GM23248 (cell line): ENCODE data around the gene ADGRL3. TPM values are rescaled to one million over a fixed set of nuclear protein-coding genes. Genes with fewer than 3 reads are reported as not detected.

Source experiments
- DNase-seq: peaks from one replicate; pipeline ENCODE4 v3.0.0-alpha.2; 2015
- H2AFZ ChIP-seq: fragments of 200-600 bp; sonication (generic); 2 replicates; pipeline ENCODE4 v1.6.1; 2016; ENCODE audit warnings: antibody characterized with exemption
- H3F3A ChIP-seq: fragments of 200-600 bp; sonication (generic); 2 replicates; pipeline ENCODE4 v1.6.1; 2016; ENCODE audit warnings: mild to moderate bottlenecking, antibody characterized with exemption, mixed run types; ENCODE audit not compliant: insufficient read depth
- H3K27ac ChIP-seq: fragments of 200-600 bp; sonication (generic); 2 replicates; pipeline ENCODE4 v1.5.1; 2016; ENCODE audit warnings: mild to moderate bottlenecking
- H3K27me3 ChIP-seq: fragments of 200-600 bp; sonication (generic); replicated peaks from 2 replicates; pipeline ENCODE4 v1.6.1; 2016; ENCODE audit warnings: mild to moderate bottlenecking; ENCODE audit not compliant: insufficient read depth
- H3K36me3 ChIP-seq: fragments of 200-600 bp; sonication (generic); 2 replicates; pipeline ENCODE4 v1.6.1; 2016; ENCODE audit warnings: low read depth, mild to moderate bottlenecking
- H3K4me1 ChIP-seq: fragments of 200-600 bp; sonication (generic); 2 replicates; pipeline ENCODE4 v1.6.1; 2016; ENCODE audit warnings: mild to moderate bottlenecking; ENCODE audit not compliant: insufficient read depth
- H3K4me2 ChIP-seq: fragments of 200-600 bp; sonication (generic); one replicate; pipeline ENCODE4 v1.6.1; 2016; ENCODE audit warnings: mild to moderate bottlenecking; ENCODE audit not compliant: unreplicated experiment
- H3K4me3 ChIP-seq: fragments of 200-600 bp; sonication (generic); 2 replicates; pipeline ENCODE4 v1.5.1; 2016; ENCODE audit warnings: mild to moderate bottlenecking
- H3K79me2 ChIP-seq: fragments of 200-600 bp; sonication (generic); 2 replicates; pipeline ENCODE4 v1.6.1; 2016; ENCODE audit warnings: mild to moderate bottlenecking; ENCODE audit not compliant: insufficient read depth
- H3K9ac ChIP-seq: fragments of 200-600 bp; sonication (generic); 2 replicates; pipeline ENCODE4 v1.6.1; 2016; ENCODE audit warnings: mild to moderate bottlenecking
- H3K9me2 ChIP-seq: fragments of 200-600 bp; sonication (generic); 2 replicates; pipeline ENCODE4 v1.6.1; 2016; ENCODE audit warnings: mixed run types, mild to moderate bottlenecking, moderate library complexity; ENCODE audit not compliant: insufficient read depth
- H3K9me3 ChIP-seq: fragments of 200-600 bp; sonication (generic); one replicate; pipeline ENCODE4 v1.6.1; 2017; ENCODE audit warnings: low read depth
- H4K20me1 ChIP-seq: fragments of 200-600 bp; sonication (generic); 2 replicates; pipeline ENCODE4 v1.6.0; 2016; ENCODE audit not compliant: insufficient read depth
- EZH2 ChIP-seq: fragments of 200-600 bp; sonication (generic); IDR thresholded peaks from 2 replicates; pipeline ENCODE4 v1.6.1; 2018; ENCODE audit warnings: antibody characterized with exemption, mild to moderate bottlenecking; ENCODE audit not compliant: insufficient read depth, poor library complexity, severe bottlenecking
- EZH2phosphoT487 ChIP-seq: fragments of 200-600 bp; sonication (generic); IDR thresholded peaks from 2 replicates; pipeline ENCODE4 v1.6.1; 2018; ENCODE audit warnings: antibody characterized with exemption, moderate library complexity, mild to moderate bottlenecking, low read depth; ENCODE audit not compliant: insufficient read depth
- WGBS, 2 experiments: methylation state at CpG; one replicate each; pipeline ENCODE4 v1.1.6; 2015 to 2017; ENCODE audit warnings: low lambda C conversion rate in 2 of 2, low coverage in 1 of 2; ENCODE audit errors: missing lambda C conversion rate in 2 of 2; 5-methylcytosine and 5-hydroxymethylcytosine counted together
- in situ Hi-C: fragments of 300-500 bp; cut with MboI; formaldehyde crosslinking; loops from 2 replicates; pipeline ENCODE4 v1.15.0; 2020
- polyA plus RNA-seq: library from polyadenylated mRNA; unstranded; fragments of >200 nt; fragmentation: Nextera tagmentation; extraction: Ambion mirVana; gene quantifications from 2 replicates; pipeline ENCODE4 v1.2.1, GENCODE V29; 2016
- total RNA-seq: library from RNA; depleted of rRNA; stranded (reverse); fragments of >200 nt; shearing (Covaris generic); gene quantifications from 2 replicates; pipeline ENCODE4 v1.2.3, GENCODE V29; 2014

The ADGRL3 gene
- total and polyA plus RNA-seq, 2 experiments from 2014 or later: not detected

- Histone ChIP-seq H3K9me3 (no peaks in the 10 kb centered on the region), H4K20me1 (no peaks in the 10 kb centered on the region), H3K9ac (no peak overlapping the region), H3K79me2 (no peaks in the 10 kb centered on the region), H3K9me2 (no peaks in the 10 kb centered on the region), H3K27ac (no peak overlapping the region), H3F3A (no peaks in the 10 kb centered on the region), H2AFZ (no peak overlapping the region), H3K27me3 (no peaks in the 10 kb centered on the region), H3K4me2 (no peak overlapping the region), H3K4me1 (no peaks in the 10 kb centered on the region), H3K4me3 (no peak overlapping the region), H3K36me3 (no peaks in the 10 kb centered on the region)
- in situ Hi-C loops: no loop called here
- 14 to 24% methylated on average over 3 of the region's 3 CpGs for WGBS, 2 experiments
- no peak for TF ChIP-seq EZH2
- no peak for DNase-seq
These were observed 823.5 kb downstream of the ADGRL3 start for GRCh38 chr4:62023633-62024032.

GRCh38 chr4:62028745-62029144, 828.6 kb downstream of the ADGRL3 start:
- Histone ChIP-seq H3K27me3 (no peaks in the 10 kb centered on the region), H2AFZ (no peak overlapping the region), H3K9me3 (no peaks in the 10 kb centered on the region), H3K27ac (no peak overlapping the region), H3K4me3 (no peak overlapping the region), H3K36me3 (no peaks in the 10 kb centered on the region), H3K4me2 (no peak overlapping the region), H3K79me2 (no peaks in the 10 kb centered on the region), H3K9me2 (no peaks in the 10 kb centered on the region), H3F3A (no peaks in the 10 kb centered on the region), H3K9ac (no peak overlapping the region), H4K20me1 (no peaks in the 10 kb centered on the region), H3K4me1 (no peaks in the 10 kb centered on the region)
- in situ Hi-C loops: no loop called here
- DNase-seq: no peak
- WGBS, 2 experiments: 2 to 4% methylated on average over 2 of the region's 2 CpGs
- TF ChIP-seq EZH2: no peak
- TF ChIP-seq EZH2phosphoT487: no peak

GRCh38 chr4:62030958-62031357, 830.8 kb downstream of the ADGRL3 start:
- Histone ChIP-seq H3K9me3 (no peaks in the 10 kb centered on the region), H3F3A (no peaks in the 10 kb centered on the region), H3K9me2 (no peaks in the 10 kb centered on the region), H3K4me3 (no peak overlapping the region), H3K4me2 (no peak overlapping the region), H3K4me1 (no peaks in the 10 kb centered on the region), H3K9ac (no peak overlapping the region), H2AFZ (no peak overlapping the region), H3K79me2 (no peaks in the 10 kb centered on the region), H3K27me3 (no peaks in the 10 kb centered on the region), H3K36me3 (no peaks in the 10 kb centered on the region), H3K27ac (no peak overlapping the region), H4K20me1 (no peaks in the 10 kb centered on the region)
- in situ Hi-C loops: no loop called here
- no peak for DNase-seq
- WGBS, 2 experiments: 16 to 19% methylated on average over 2 of the region's 2 CpGs
- TF ChIP-seq EZH2 (no peak), EZH2phosphoT487 (no peak)

- Histone ChIP-seq H3K79me2 (no peaks in the 10 kb centered on the region), H3K4me2 (no peak overlapping the region), H3F3A (no peaks in the 10 kb centered on the region), H3K9me3 (no peaks in the 10 kb centered on the region), H3K4me1 (no peaks in the 10 kb centered on the region), H3K27ac (no peak overlapping the region), H2AFZ (no peak overlapping the region), H3K4me3 (no peak overlapping the region), H3K27me3 (no peaks in the 10 kb centered on the region), H3K9me2 (no peaks in the 10 kb centered on the region), H4K20me1 (no peaks in the 10 kb centered on the region), H3K9ac (no peak overlapping the region), H3K36me3 (no peaks in the 10 kb centered on the region)
- WGBS, 2 experiments: 32 to 33% methylated on average over 5 of the region's 5 CpGs
- TF ChIP-seq EZH2phosphoT487 (no peak), EZH2 (no peak)
- no peak for DNase-seq
- in situ Hi-C loops: no loop called here
These were observed 837.4 kb downstream of the ADGRL3 start for GRCh38 chr4:62037571-62037970.

- TF ChIP-seq EZH2phosphoT487 (no peak), EZH2 (no peak)
- H3K79me2 ChIP-seq: no peaks in the 10 kb centered on the region
- no peak for DNase-seq
- H3K9me2 ChIP-seq: no peaks in the 10 kb centered on the region
- no peaks in the 10 kb centered on the region for H3F3A ChIP-seq
- H4K20me1 ChIP-seq: no peaks in the 10 kb centered on the region
- no peak overlapping the region for H3K9ac ChIP-seq
- H3K27me3 ChIP-seq: no peaks in the 10 kb centered on the region
- H3K4me2 ChIP-seq: no peak overlapping the region
- no peaks in the 10 kb centered on the region for H3K36me3 ChIP-seq
- H3K4me3 ChIP-seq: no peak overlapping the region
- H3K4me1 ChIP-seq: no peaks in the 10 kb centered on the region
- no peaks in the 10 kb centered on the region for H3K9me3 ChIP-seq
- 2 to 5% methylated on average over 3 of the region's 3 CpGs for WGBS, 2 experiments
- in situ Hi-C loops: no loop called here
- no peak overlapping the region for H3K27ac ChIP-seq
- H2AFZ ChIP-seq: no peak overlapping the region
These were observed 851.2 kb downstream of the ADGRL3 start for GRCh38 chr4:62051332-62051731.
